Activated CD4-positive, alpha-beta T cell treated with anti-CD3 and anti-CD28 coated beads, Interleukin-2, amount 50 U/mL, for 16 hours (primary cell): Measurements from ENCODE around the gene MPRIP.
"Not testable (repeated sequence)": the region's sequence is repeated elsewhere in the genome, so short reads cannot be mapped to it uniquely, and the experiment has no call there.

Source experiments
- DNase-seq: peaks from one replicate; pipeline ENCODE4 v3.0.0-alpha.2; 2020

The MPRIP gene

GRCh38 chr17:17013828-17014747 lies 28.2 kb upstream of the MPRIP start:
- not testable (repeated sequence) for DNase-seq

GRCh38 chr17:17014748-17015124 lies 27.5 kb upstream of the MPRIP start:
- not testable (repeated sequence) for DNase-seq

- no peak for DNase-seq
These were observed 27.0 kb upstream of the MPRIP start for GRCh38 chr17:17015230-17015629.

GRCh38 chr17:17016199-17017197 lies 25.8 kb upstream of the MPRIP start:
- peak; percentile 42 for DNase-seq

- DNase-seq, result no peak
These were observed 24.8 kb upstream of the MPRIP start for GRCh38 chr17:17017343-17018014.

GRCh38 chr17:17018021-17018441 lies 24.2 kb upstream of the MPRIP start:
- no peak for DNase-seq

GRCh38 chr17:17018612-17019429 lies 23.4 kb upstream of the MPRIP start:
- DNase-seq, result no peak

- no peak for DNase-seq
These were observed 22.9 kb upstream of the MPRIP start for GRCh38 chr17:17019430-17019762.

GRCh38 chr17:17019891-17020456 lies 22.3 kb upstream of the MPRIP start:
- DNase-seq, result no peak

GRCh38 chr17:17020821-17021193 lies 21.4 kb upstream of the MPRIP start:
- no peak for DNase-seq

GRCh38 chr17:17021194-17021863 lies 20.9 kb upstream of the MPRIP start:
- DNase-seq, result no peak

GRCh38 chr17:17022011-17022410 lies 20.2 kb upstream of the MPRIP start:
- no peak for DNase-seq

- no peak for DNase-seq
These were observed 19.8 kb upstream of the MPRIP start for GRCh38 chr17:17022456-17022855.

GRCh38 chr17:17024778-17025300 lies 17.4 kb upstream of the MPRIP start:
- DNase-seq, result no peak

GRCh38 chr17:17025621-17026020 lies 16.6 kb upstream of the MPRIP start:
- DNase-seq, result no peak

- DNase-seq, result no peak
These were observed 16.1 kb upstream of the MPRIP start for GRCh38 chr17:17026163-17026562.

- DNase-seq, result no peak
These were observed 14.7 kb upstream of the MPRIP start for GRCh38 chr17:17027442-17028058.

- no peak for DNase-seq
These were observed 14.0 kb upstream of the MPRIP start for GRCh38 chr17:17028059-17028877.

- DNase-seq, result no peak
These were observed 13.2 kb upstream of the MPRIP start for GRCh38 chr17:17028878-17029535.
